ENCODE results near the gene CTSW. TPM values are rescaled to one million over a fixed set of nuclear protein-coding genes. Genes with fewer than 3 reads are reported as not detected.

CTSW gene
- total RNA-seq, 2 experiments from 2014 or later, result 20.6 to 21.6 TPM

GRCh38 chr11:65862191-65862735, 17.4 kb upstream of the CTSW start:
- ATAC-seq (ENCODE audit: poor library complexity) (no peak), DNase-seq (peak in 2 of 14 experiments; percentile 24 to 35)
- H3K4me1 ChIP-seq (ENCODE audit: insufficient read depth, low read length), result peaks cover 52% of the 10 kb centered on the region
- Mint-ChIP-seq H3K4me1 (ENCODE audit: low read depth) (peaks cover 32% of the 10 kb centered on the region), H3K27ac (peak overlapping the region; percentile 94), H3K4me3 (peak overlapping the region; percentile 32), H3K36me3 (ENCODE audit: low read depth) (peaks cover 84% of the 10 kb centered on the region), H3K9me3 (no peaks in the 10 kb centered on the region), H3K27me3 (no peaks in the 10 kb centered on the region)
- no peak overlapping the region for H3K4me3 ChIP-seq (ENCODE audit: low read length)
- ChIA-PET CTCF (interaction anchor here (1.6 kb wide), 1 partner anchor 22 kb away, joined by 5 read pairs; no protein-coding TSS in a partner anchor), POLR2A (interaction anchor here (0.6 to 5.8 kb wide), 3 partner anchors 23 to 110 kb away, joined by 3 to 248 read pairs (median 56); partner anchors contain the start of genes CCDC85B and FIBP)
- H3K9me3 ChIP-seq (ENCODE audit: control insufficient read depth in 1 of 2, insufficient read depth in 1 of 2, low read length in 2 of 2), result no peaks in the 10 kb centered on the region
- peak overlapping the region in 1 of 2 donors; percentile 22 for H3K27ac ChIP-seq (ENCODE audit: low read depth in 1 of 2, low read length in 2 of 2)
- no peak for TF ChIP-seq CTCF (IDR thresholded peaks at IDR 0.05)
- H3K36me3 ChIP-seq (ENCODE audit: insufficient read depth, low read length), result peaks cover 58% of the 10 kb centered on the region
- H3K27me3 ChIP-seq (ENCODE audit: control insufficient read depth in 1 of 2, insufficient read depth in 2 of 2, low read length in 2 of 2), result no peaks in the 10 kb centered on the region
- intact Hi-C loops (cut with DNase I, micrococcal nuclease), result no loop called here

- POLR2A ChIA-PET, result interaction anchor here (0.6 kb wide), 1 partner anchor 109 kb away, joined by 3 read pairs; no protein-coding TSS in a partner anchor
- intact Hi-C loops (cut with DNase I, micrococcal nuclease), result no loop called here
- H3K4me1 Mint-ChIP-seq (ENCODE audit: low read depth), result peaks cover 30% of the 10 kb centered on the region
- Histone ChIP-seq H3K4me1 (ENCODE audit: insufficient read depth, low read length) (peaks cover 55% of the 10 kb centered on the region), H3K4me3 (ENCODE audit: low read length) (no peak overlapping the region), H3K9me3 (ENCODE audit: control insufficient read depth in 1 of 2, insufficient read depth in 1 of 2, low read length in 2 of 2) (no peaks in the 10 kb centered on the region), H3K36me3 (ENCODE audit: insufficient read depth, low read length) (peaks cover 66% of the 10 kb centered on the region), H3K27me3 (ENCODE audit: control insufficient read depth in 1 of 2, insufficient read depth in 2 of 2, low read length in 2 of 2) (no peaks in the 10 kb centered on the region), H3K27ac (ENCODE audit: low read depth in 1 of 2, low read length in 2 of 2) (peak overlapping the region in 1 of 2 donors; percentile 22)
- TF ChIP-seq CTCF (IDR thresholded peaks at IDR 0.05), result no peak
- no peaks in the 10 kb centered on the region for H3K9me3 Mint-ChIP-seq
- H3K27ac Mint-ChIP-seq, result no peak overlapping the region
- CTCF ChIA-PET, result interaction anchor here (1.6 kb wide), 1 partner anchor 21 kb away, joined by 5 read pairs; no protein-coding TSS in a partner anchor
- H3K27me3 Mint-ChIP-seq, result no peaks in the 10 kb centered on the region
- no peak for ATAC-seq (ENCODE audit: poor library complexity)
- peaks cover 85% of the 10 kb centered on the region for H3K36me3 Mint-ChIP-seq (ENCODE audit: low read depth)
- peak in 2 of 14 experiments; percentile 27 for DNase-seq
- H3K4me3 Mint-ChIP-seq, result no peak overlapping the region
These were observed 16.4 kb upstream of the CTSW start for GRCh38 chr11:65862941-65863888.

- POLR2A ChIA-PET, result no interaction called here
- H3K36me3 Mint-ChIP-seq (ENCODE audit: low read depth), result peaks cover 76% of the 10 kb centered on the region
- H3K27ac Mint-ChIP-seq, result no peak overlapping the region
- no peak overlapping the region for H3K4me3 Mint-ChIP-seq
- no peak for TF ChIP-seq CTCF (IDR thresholded peaks at IDR 0.05)
- Histone ChIP-seq H3K4me3 (ENCODE audit: low read length) (no peak overlapping the region), H3K4me1 (ENCODE audit: insufficient read depth, low read length) (peaks cover 47% of the 10 kb centered on the region), H3K27me3 (ENCODE audit: control insufficient read depth in 1 of 2, insufficient read depth in 2 of 2, low read length in 2 of 2) (no peaks in the 10 kb centered on the region), H3K9me3 (ENCODE audit: control insufficient read depth in 1 of 2, insufficient read depth in 1 of 2, low read length in 2 of 2) (no peaks in the 10 kb centered on the region), H3K36me3 (ENCODE audit: insufficient read depth, low read length) (peaks cover 67% of the 10 kb centered on the region), H3K27ac (ENCODE audit: low read depth in 1 of 2, low read length in 2 of 2) (no peak overlapping the region)
- no peak for ATAC-seq (ENCODE audit: poor library complexity)
- peak in 1 of 14 experiments; percentile 11 for DNase-seq
- no peaks in the 10 kb centered on the region for H3K27me3 Mint-ChIP-seq
- H3K4me1 Mint-ChIP-seq (ENCODE audit: low read depth), result peaks cover 21% of the 10 kb centered on the region
- intact Hi-C loops (cut with DNase I, micrococcal nuclease), result no loop called here
- CTCF ChIA-PET, result interaction anchor here (1.6 kb wide), 1 partner anchor 21 kb away, joined by 5 read pairs; no protein-coding TSS in a partner anchor
- H3K9me3 Mint-ChIP-seq, result no peaks in the 10 kb centered on the region
These were observed 15.5 kb upstream of the CTSW start for GRCh38 chr11:65863889-65864705.

Data from CD4-positive, alpha-beta T cell (primary cell).